ENCODE results near the gene ISLR2. TPM values are rescaled to one million over a fixed set of nuclear protein-coding genes. Genes with fewer than 3 reads are reported as not detected.

ISLR2 gene
- total RNA-seq, 3 donors from 2014 or later, result 0.38 to 1.7 (median 1.1) TPM

- intact Hi-C loops (cut with DNase I, micrococcal nuclease), result no loop called here
- DNase-seq (no peak), ATAC-seq (no peak)
- no peak for TF ChIP-seq CTCF (IDR thresholded peaks at IDR 0.05)
- H3K4me3 ChIP-seq, result no peak overlapping the region
- no peaks in the 10 kb centered on the region for H3K4me1 ChIP-seq (ENCODE audit: low read depth)
- no peaks in the 10 kb centered on the region for H3K9me3 ChIP-seq
- no peaks in the 10 kb centered on the region for H3K36me3 ChIP-seq (ENCODE audit: low read depth)
Measured at GRCh38 chr15:74176262-74177214, 46.2 kb downstream of the ISLR2 start.

- intact Hi-C loops (cut with DNase I, micrococcal nuclease), result no loop called here
- H3K4me3 ChIP-seq, result no peak overlapping the region
- peak in 1 of 3 donors; percentile 0 for DNase-seq
- no peaks in the 10 kb centered on the region for H3K36me3 ChIP-seq (ENCODE audit: low read depth)
- no peaks in the 10 kb centered on the region for H3K4me1 ChIP-seq (ENCODE audit: low read depth)
- TF ChIP-seq CTCF (IDR thresholded peaks at IDR 0.05), result no peak
- no peaks in the 10 kb centered on the region for H3K9me3 ChIP-seq
- ATAC-seq, result no peak
Measured at GRCh38 chr15:74178326-74179100, 48.1 kb downstream of the ISLR2 start.

GRCh38 chr15:74179101-74179841, 48.9 kb downstream of the ISLR2 start:
- no peak for TF ChIP-seq CTCF (IDR thresholded peaks at IDR 0.05)
- DNase-seq, result peak in 1 of 3 donors; percentile 73
- no peak overlapping the region for H3K4me3 ChIP-seq
- H3K9me3 ChIP-seq, result no peaks in the 10 kb centered on the region
- intact Hi-C loops (cut with DNase I, micrococcal nuclease), result no loop called here
- no peaks in the 10 kb centered on the region for H3K36me3 ChIP-seq (ENCODE audit: low read depth)
- ATAC-seq, result peak; percentile 56
- H3K4me1 ChIP-seq (ENCODE audit: low read depth), result no peaks in the 10 kb centered on the region

GRCh38 chr15:74179983-74180880, 49.8 kb downstream of the ISLR2 start:
- no peak for TF ChIP-seq CTCF (IDR thresholded peaks at IDR 0.05)
- no peaks in the 10 kb centered on the region for H3K36me3 ChIP-seq (ENCODE audit: low read depth)
- peak in 2 of 3 donors; percentile 20 to 47 for DNase-seq
- ATAC-seq, result no peak
- no peaks in the 10 kb centered on the region for H3K9me3 ChIP-seq
- intact Hi-C loops (cut with DNase I, micrococcal nuclease), result no loop called here
- H3K4me1 ChIP-seq (ENCODE audit: low read depth), result no peaks in the 10 kb centered on the region
- no peak overlapping the region for H3K4me3 ChIP-seq
